Stimulated activated CD4-positive, alpha-beta T cell treated with anti-CD3 and anti-CD28 coated beads, Interleukin-1b, Interleukin-23, amount 100 ng/mL, for 24 hours (primary cell): ENCODE measurements around the gene KREMEN2.
"Not testable (repeated sequence)": the region's sequence is repeated elsewhere in the genome, so short reads cannot be mapped to it uniquely, and the experiment has no call there.

Source experiments
- DNase-seq, 4 experiments: peaks; one replicate each; pipeline ENCODE4 v3.0.0-alpha.2; 2020; ENCODE audit warnings: low read depth in 4 of 4, low spot score in 1 of 4

KREMEN2 gene

GRCh38 chr16:2963723-2964474, at the start of gene KREMEN2:
Gene KREMEN2 (plus strand): TSS chr16:2964275. CDS start chr16:2964521, 246 bp downstream.
- no peak for DNase-seq

GRCh38 chr16:2915196-2915929, 48.7 kb upstream of the KREMEN2 start:
- DNase-seq, result no peak

DNA sequence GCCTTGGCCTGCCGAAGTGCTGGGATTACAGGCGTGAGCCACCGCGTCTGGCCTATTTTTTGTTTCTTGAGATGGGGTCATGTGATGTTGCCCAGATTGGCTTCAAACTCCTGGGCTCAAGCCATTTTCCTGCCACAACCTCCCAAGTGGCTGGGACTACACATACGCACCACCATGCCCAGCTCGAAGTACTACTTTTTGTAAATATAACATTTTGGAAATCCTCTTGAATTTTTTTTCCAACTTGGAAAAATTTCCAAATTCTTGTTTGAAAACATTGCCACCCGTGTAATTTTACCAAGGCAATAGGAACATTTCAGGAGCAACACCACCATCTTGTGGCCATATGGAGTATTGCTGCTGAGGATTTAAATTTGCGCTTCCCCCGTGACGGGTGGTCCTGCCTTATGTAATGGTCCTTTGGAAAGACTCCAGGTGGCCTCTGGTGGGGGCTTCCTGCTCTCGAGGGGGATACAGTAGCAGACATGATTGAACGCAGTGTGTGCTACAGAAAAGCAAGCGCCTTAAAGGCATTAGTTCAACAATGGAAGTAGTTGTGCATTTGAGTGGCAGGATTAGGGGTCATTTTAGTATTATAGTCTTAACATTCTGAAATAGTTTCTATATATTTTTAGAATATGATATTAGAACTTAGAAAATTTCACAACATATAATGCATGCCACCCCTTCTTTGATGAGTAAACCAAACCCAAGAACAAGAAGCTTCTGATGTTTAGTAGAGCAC, 44.4 kb upstream of the KREMEN2 start:
- peak in 3 of 4 experiments; percentile 30 to 49 (median 32) for DNase-seq

DNA sequence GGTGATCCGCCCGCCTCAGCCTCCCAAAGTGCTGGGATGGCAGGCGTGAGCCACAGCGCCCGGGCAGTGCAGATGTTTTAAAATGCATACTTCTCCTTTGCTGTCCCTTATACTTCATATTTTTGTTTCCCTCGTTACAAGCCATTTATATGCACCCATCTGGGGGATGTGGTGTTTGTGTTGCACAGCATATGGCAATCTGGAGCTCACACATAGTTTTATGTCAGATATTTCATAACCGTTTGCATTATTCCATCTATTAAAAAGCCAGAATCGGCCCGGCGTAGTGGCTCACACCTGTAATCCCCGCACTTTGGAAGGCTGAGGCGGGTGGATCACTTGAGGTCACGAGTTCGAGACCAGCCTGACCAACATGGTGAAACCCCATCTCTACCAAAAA, 40.6 kb upstream of the KREMEN2 start:
- DNase-seq, result no peak

- no peak for DNase-seq
Measured at GRCh38 chr16:2924901-2925755, 38.9 kb upstream of the KREMEN2 start.

DNA sequence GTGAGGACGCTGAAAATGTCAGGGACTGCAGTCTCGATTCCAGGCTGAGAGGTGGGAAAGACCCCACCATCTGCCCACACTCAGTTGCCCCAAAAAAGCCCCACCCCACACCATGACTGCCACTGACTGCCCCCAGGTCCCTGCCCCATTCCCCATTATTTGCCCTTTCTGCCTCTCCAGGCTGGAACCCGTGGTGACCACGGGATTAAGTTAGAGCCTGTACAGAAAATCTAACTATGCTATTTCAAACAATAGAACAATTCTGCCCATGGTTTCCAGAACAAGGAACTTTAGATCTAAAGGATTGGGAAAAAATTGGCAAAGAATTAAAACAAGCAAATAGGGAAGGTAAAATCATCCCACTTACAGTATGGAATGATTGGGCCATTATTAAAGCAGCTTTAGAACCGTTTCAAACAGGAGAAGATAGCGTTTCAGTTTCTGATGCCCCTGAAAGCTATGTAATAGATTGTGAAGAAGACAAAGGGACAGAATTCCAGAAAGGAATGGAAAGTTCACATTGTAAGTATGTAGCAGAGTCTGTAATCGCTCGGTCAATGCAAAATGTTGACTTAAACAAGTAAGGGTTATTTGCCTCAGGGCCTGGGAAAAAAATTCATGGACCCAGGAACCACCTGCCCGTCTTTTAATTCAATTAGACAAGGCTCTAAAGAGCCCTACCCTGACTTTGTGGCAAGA, 38.0 kb upstream of the KREMEN2 start:
- no peak for DNase-seq

DNA sequence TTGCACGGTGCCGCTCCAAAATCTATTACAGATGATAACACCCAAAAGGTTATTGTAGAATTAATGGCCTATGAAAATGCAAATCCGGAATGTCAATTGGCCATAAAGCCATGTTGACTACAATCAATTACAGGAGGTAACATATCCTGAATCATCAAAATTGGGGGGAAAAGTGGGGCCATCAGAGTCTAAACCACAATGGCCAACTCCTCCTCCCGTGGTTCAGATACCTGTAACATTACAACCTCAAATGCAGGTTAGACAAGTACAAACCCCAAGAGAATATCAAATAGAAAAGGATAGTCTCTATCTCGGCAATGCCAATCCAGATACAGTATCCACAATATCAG, 37.5 kb upstream of the KREMEN2 start:
- no peak for DNase-seq

GRCh38 chr16:2927010-2927646, 36.9 kb upstream of the KREMEN2 start:
- DNase-seq, result peak; percentile 68 to 79 (median 77)

- DNase-seq, result not testable (repeated sequence)
Measured at GRCh38 chr16:2928151-2928550, 35.9 kb upstream of the KREMEN2 start.

DNA sequence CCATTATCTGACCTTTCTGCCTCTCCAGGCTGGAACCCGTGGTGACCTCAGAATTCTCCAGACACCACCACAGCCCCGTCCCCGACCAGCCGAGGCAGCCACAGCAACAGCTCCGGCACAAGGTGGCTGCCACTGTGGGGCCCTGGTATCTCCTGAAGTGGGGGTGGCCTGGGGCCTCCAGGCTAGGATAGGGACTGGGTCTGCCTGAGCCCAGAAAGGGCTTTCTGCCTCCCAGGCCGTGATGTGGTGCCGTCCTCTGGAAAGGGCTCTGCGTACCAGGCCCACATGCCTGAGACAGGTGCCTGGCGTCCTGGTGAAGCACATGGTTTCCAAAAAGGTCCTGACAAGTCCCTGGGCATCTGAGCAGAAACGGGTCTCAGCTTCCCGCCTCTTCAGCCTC, 35.3 kb upstream of the KREMEN2 start:
- DNase-seq, result no peak

GRCh38 chr16:2929693-2930092, 34.4 kb upstream of the KREMEN2 start:
- DNase-seq, result no peak

GRCh38 chr16:2930236-2930635, 33.8 kb upstream of the KREMEN2 start:
- no peak for DNase-seq

DNA sequence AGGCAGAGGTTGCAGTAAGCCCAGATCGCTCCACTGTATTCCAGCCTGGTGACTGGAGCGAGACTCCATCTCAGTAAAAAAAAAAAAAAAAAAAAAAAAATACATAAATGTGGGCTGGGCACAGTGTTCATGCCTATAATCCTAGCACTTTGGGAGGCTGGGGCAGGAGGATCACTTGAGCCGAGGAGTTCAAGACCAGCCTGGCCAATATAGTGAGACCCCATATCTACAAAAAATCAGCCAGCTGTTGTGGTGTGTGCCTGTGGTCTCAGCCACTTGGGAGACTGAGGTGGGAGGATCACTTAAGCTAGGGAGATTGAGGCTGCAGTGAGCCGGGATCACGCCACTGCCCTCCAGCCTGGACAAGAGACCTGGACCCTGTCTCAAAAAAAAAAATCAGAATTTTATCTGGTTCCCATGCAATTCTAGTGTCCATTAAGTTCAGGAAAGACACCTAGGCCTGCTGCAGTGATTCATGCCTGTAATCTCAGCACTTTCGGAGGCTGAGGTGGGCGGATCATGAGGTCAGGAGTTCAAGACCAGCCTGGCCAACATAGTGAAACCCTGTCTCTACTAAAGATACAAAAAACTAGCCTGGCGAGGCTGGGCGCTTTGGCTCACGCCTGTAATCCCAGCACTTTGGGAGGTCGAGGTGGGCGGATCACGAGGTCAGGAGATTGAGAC, 32.7 kb upstream of the KREMEN2 start:
- DNase-seq, result not testable (repeated sequence)

- no peak for DNase-seq
Measured at GRCh38 chr16:2933136-2933535, 30.9 kb upstream of the KREMEN2 start.

DNA sequence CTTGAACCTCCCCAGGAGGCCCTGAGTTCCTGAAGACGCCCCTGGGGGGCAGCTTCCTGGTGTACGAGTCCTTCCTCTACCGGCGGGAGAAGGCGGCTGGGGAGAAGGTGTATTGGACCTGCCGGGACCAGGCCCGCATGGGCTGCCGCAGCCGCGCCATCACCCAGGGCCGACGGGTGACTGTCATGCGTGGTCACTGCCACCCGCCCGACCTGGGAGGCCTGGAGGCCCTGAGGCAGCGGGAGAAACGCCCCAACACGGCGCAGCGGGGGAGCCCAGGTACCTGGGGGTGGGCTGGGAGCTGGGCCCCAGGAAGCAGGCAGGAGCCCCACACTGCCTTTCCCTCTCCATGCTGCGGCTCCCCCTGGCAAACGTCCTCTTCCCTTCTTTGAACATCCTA, 30.4 kb upstream of the KREMEN2 start:
- DNase-seq, result no peak

DNA sequence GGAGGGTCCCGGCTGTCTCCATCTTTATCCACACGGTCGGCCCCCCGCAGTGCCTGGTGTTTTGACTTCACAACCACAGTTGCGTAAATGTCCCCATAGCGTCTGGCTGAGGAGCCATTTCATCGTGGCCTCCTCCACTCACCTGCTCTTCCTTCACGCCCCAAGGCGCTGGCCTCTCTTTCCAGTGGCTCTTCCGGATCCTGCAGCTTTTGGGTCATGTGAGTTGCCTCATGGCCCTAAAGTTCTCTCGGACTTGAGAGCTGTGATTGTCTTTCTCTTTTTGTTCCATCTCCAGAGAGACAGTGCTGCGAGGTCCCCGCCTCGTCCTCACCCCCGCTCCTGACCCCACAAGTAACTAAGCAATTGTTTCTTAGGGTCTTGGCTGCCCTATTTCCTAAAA, 29.6 kb upstream of the KREMEN2 start:
- no peak for DNase-seq

DNA sequence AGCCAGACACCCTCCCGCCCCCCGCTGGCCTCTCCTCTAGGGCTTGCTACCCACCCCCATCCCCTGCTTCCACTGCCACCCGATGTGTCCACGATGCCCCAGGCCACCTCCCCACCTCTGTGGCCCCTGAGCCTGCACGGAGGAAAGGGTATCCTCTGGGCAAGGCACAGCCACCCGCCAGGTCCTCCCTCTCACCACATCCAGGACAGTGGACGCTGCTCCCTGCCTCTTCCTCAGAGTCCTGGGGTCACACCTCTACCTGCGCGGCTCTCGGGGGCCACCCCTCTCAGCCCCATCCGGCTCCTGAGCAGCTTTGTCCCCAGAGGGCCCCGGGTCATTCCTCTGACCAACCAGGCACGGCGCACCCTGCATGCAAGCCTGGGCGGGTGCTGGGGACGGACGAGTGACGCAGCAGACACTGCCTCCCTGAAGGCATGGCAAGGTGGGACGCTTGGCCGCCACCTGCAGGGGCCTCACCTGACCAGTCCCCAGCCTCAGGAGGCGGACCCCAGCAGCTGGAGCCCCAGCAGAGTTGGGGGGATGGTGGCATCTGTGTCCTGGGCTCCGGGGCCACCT, 27.6 kb upstream of the KREMEN2 start:
- DNase-seq, result no peak

DNA sequence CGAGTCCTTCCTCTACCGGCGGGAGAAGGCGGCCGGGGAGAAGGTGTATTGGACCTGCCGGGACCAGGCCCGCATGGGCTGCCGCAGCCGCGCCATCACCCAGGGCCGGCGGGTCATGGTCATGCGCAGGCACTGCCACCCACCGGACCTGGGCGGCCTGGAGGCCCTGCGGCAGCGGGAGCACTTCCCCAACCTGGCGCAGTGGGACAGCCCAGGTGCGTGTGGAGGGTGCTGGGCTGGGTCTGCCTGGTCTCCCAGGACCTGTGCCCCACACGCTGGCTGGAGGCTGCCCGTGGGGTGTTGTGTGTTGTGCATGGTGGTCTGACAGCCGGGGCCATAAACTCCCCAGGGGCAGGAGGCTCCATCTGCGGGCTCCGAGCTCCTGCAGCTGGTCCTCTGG, 26.9 kb upstream of the KREMEN2 start:
- DNase-seq, result no peak

- no peak for DNase-seq
Measured at GRCh38 chr16:2938206-2938605, 25.9 kb upstream of the KREMEN2 start.
